HepG2 (cell line): ENCODE measurements around the gene ITPRIP. TPM values are rescaled to one million over a fixed set of nuclear protein-coding genes. Genes with fewer than 3 reads are reported as not detected.

Source experiments
- DRAP1 ChIP-seq: IDR thresholded peaks from 2 replicates; pipeline ENCODE4 v1.6.1; 2016; ENCODE audit warnings: missing genetic modification reagents, missing compliant biosample characterization
- HDAC6 ChIP-seq: fragments of 200-600 bp; sonication (generic); IDR thresholded peaks from 2 replicates; pipeline ENCODE4 v1.7.0; 2017; ENCODE audit warnings: mild to moderate bottlenecking, antibody characterized with exemption, low read length, low read depth
- HMG20B ChIP-seq: conservative IDR thresholded peaks from 2 replicates; pipeline ENCODE4 v1.6.1; 2016; ENCODE audit warnings: missing genetic modification reagents, missing compliant biosample characterization
- IKZF4 ChIP-seq: sonication (generic); formaldehyde crosslinking; IDR thresholded peaks from 2 replicates; pipeline ENCODE4 v1.5.1; 2020; ENCODE audit warnings: borderline replicate concordance, mild to moderate bottlenecking, low read depth, missing genetic modification reagents; ENCODE audit errors: not compliant biosample characterization
- ISL2 ChIP-seq: sonication (generic); formaldehyde crosslinking; IDR thresholded peaks from 2 replicates; pipeline ENCODE4 v1.5.0; 2020; ENCODE audit warnings: missing genetic modification reagents
- RBM39 ChIP-seq: fragments of 200-400 bp; formaldehyde crosslinking; IDR thresholded peaks from one replicate; pipeline ENCODE4 v1.6.1; 2018; ENCODE audit warnings: antibody characterized with exemption, mild to moderate bottlenecking, low read depth, low read length; ENCODE audit not compliant: poor library complexity, severe bottlenecking
- SATB2 ChIP-seq: sonication (generic); formaldehyde crosslinking; IDR thresholded peaks from 2 replicates; pipeline ENCODE4 v1.5.0; 2020; ENCODE audit warnings: missing genetic modification reagents
- SRSF4 ChIP-seq: fragments of 200-400 bp; formaldehyde crosslinking; IDR thresholded peaks from one replicate; pipeline ENCODE4 v1.6.1; 2018; ENCODE audit warnings: mild to moderate bottlenecking, low read depth, low read length, moderate library complexity; ENCODE audit not compliant: poor library complexity, severe bottlenecking
- TBX2 ChIP-seq: sonication (generic); formaldehyde crosslinking; IDR thresholded peaks from 2 replicates; pipeline ENCODE4 v1.5.0; 2020; ENCODE audit warnings: missing genetic modification reagents, mild to moderate bottlenecking, borderline replicate concordance
- U2AF2 ChIP-seq: fragments of 200-400 bp; formaldehyde crosslinking; IDR thresholded peaks from 2 replicates; pipeline ENCODE4 v1.6.1; 2017; ENCODE audit warnings: low read depth, mild to moderate bottlenecking, low read length
- ZEB1 ChIP-seq: IDR thresholded peaks from 2 replicates; pipeline ENCODE4 v1.6.1; 2012; ENCODE audit warnings: mild to moderate bottlenecking, low read depth, inconsistent platforms; ENCODE audit not compliant: insufficient replicate concordance
- ZNF205 ChIP-seq: IDR thresholded peaks from 2 replicates; pipeline ENCODE4 v1.6.1; 2018; ENCODE audit warnings: missing biosample characterization, missing genetic modification reagents
- ZNF264 ChIP-seq: sonication (generic); formaldehyde crosslinking; IDR thresholded peaks from 2 replicates; pipeline ENCODE4 v1.4.0; 2020; ENCODE audit warnings: missing genetic modification reagents
- ZNF317 ChIP-seq: sonication (generic); formaldehyde crosslinking; IDR thresholded peaks from 2 replicates; pipeline ENCODE4 v1.5.0; 2020; ENCODE audit warnings: mild to moderate bottlenecking, missing genetic modification reagents
- ZNF512B ChIP-seq: sonication (generic); formaldehyde crosslinking; IDR thresholded peaks from 2 replicates; pipeline ENCODE4 v1.5.1; 2020; ENCODE audit warnings: missing genetic modification reagents, mild to moderate bottlenecking, borderline replicate concordance
- ZNF564 ChIP-seq: sonication (generic); formaldehyde crosslinking; IDR thresholded peaks from 2 replicates; pipeline ENCODE4 v1.8.1; 2023; ENCODE audit warnings: mild to moderate bottlenecking, missing genetic modification reagents
- ZNF616 ChIP-seq: sonication (generic); formaldehyde crosslinking; IDR thresholded peaks from 2 replicates; pipeline ENCODE4 v1.5.0; 2020; ENCODE audit warnings: low read depth, mild to moderate bottlenecking, missing genetic modification reagents
- ZNF660 ChIP-seq: sonication (generic); formaldehyde crosslinking; IDR thresholded peaks from 2 replicates; pipeline ENCODE4 v1.5.1; 2020; ENCODE audit warnings: mild to moderate bottlenecking, low read depth, missing genetic modification reagents, borderline replicate concordance
- ZNF674 ChIP-seq: sonication (generic); formaldehyde crosslinking; IDR thresholded peaks from 2 replicates; pipeline ENCODE4 v1.5.0; 2020; ENCODE audit warnings: low read depth, mild to moderate bottlenecking, missing genetic modification reagents
- ZNF678 ChIP-seq: sonication (generic); formaldehyde crosslinking; IDR thresholded peaks from 2 replicates; pipeline ENCODE4 v1.4.0; 2020; ENCODE audit warnings: mild to moderate bottlenecking, missing genetic modification reagents
- ZNF761 ChIP-seq: sonication (generic); formaldehyde crosslinking; conservative IDR thresholded peaks from 2 replicates; pipeline ENCODE4 v1.4.0; 2020; ENCODE audit warnings: mild to moderate bottlenecking, missing genetic modification reagents
- ZNF839 ChIP-seq: sonication (generic); formaldehyde crosslinking; IDR thresholded peaks from 2 replicates; pipeline ENCODE4 v1.4.0; 2020; ENCODE audit warnings: missing genetic modification reagents, mild to moderate bottlenecking, borderline replicate concordance
- polyA plus RNA-seq, 8 experiments: library from polyadenylated mRNA; depleted of rRNA in 3 of 8; stranded (reverse) in 7 of 8; unstranded in 1 of 8; fragments of >200 nt; fragmentation: Illumina TruSeq in 4 of 8; extraction: Trizol in 4 of 8; gene quantifications; 2 replicates each; pipeline versions ENCODE4 v1.2.1 to v1.2.3, GENCODE V29; 2011 to 2016; ENCODE audit warnings: low read depth in 4 of 8, missing spikeins in 1 of 8, mixed read lengths in 1 of 8; ENCODE audit not compliant: insufficient read depth in 1 of 8
- total RNA-seq, 5 experiments: library from RNA; depleted of rRNA; stranded (reverse); fragments of >200 nt; fragmentation: Illumina TruSeq; extraction: Trizol; gene quantifications; 2 replicates each; pipeline ENCODE4 v1.2.3, GENCODE V29; 2016; ENCODE audit warnings: low read depth in 1 of 5
- TF ChIP-seq, protein P1 (sequence below): sonication (generic); formaldehyde crosslinking; IDR thresholded peaks from 2 replicates; pipeline ENCODE4 v1.8.1; 2022; ENCODE audit warnings: mild to moderate bottlenecking, missing genetic modification reagents
- TF ChIP-seq, protein P2 (sequence below): conservative IDR thresholded peaks from 2 replicates; pipeline ENCODE4 v1.6.1; 2018; ENCODE audit warnings: missing genetic modification reagents

The ITPRIP gene
- total and polyA plus RNA-seq, 2 of the 13 experiments (the other 11 are each of a cell fraction or from before 2014, with no cell fraction given), result 1.00 to 2.8 TPM

DNA sequence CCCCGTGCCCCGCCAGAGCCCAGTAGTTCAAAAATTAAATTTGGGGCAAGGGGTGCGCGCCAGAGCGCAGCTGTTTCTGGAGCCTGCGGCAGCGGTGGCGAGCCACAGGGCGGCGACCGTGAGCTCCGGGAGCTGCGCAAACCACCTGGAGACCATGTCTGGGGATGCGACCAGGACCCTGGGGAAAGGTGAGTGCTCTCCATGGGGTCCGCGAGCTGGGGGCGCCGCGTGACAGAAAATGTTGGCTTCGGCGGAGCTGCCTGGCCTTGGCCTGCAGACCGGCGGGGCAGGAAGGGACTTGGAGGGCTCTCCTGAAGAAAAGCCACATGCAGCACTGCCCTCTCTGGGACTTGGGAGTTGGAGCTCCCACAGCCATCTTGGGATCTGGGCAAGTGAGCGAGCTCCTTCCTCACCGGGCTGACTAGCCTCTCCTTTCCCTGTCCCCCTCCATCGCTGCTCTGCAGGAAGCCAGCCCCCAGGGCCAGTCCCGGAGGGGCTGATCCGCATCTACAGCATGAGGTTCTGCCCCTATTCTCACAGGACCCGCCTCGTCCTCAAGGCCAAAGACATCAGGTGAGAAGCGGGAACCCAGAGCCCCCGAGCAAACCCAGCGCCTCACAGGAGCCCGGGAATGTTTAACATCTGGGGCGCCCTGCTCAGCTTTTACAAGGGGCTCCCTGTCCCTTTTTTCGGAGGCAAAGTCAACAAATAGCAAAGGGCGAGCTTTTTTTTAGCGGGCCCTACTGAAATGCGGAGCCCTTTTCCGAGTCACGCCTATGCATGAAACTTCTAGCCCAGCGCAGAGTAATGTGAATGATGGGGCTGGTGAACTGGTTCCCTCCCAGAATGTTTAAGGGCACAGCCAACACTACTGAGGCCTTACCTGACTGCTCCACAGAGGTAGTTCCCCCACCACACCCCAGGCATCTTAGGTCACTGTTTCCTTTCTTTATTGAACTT is 63.2 kb downstream of the ITPRIP start (continued):
- no peak for TF ChIP-seq U2AF2
- TF ChIP-seq ZNF660 (CRISPR knock-in tag), result no peak
- TF ChIP-seq ZNF264 (CRISPR knock-in tag), result no peak
- TF ChIP-seq, protein P1, sequence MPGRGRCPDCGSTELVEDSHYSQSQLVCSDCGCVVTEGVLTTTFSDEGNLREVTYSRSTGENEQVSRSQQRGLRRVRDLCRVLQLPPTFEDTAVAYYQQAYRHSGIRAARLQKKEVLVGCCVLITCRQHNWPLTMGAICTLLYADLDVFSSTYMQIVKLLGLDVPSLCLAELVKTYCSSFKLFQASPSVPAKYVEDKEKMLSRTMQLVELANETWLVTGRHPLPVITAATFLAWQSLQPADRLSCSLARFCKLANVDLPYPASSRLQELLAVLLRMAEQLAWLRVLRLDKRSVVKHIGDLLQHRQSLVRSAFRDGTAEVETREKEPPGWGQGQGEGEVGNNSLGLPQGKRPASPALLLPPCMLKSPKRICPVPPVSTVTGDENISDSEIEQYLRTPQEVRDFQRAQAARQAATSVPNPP (CRISPR knock-in tag), result no peak
- TF ChIP-seq DRAP1, result no peak
- no peak for TF ChIP-seq HMG20B (CRISPR knock-in tag)
- TF ChIP-seq, protein P2, sequence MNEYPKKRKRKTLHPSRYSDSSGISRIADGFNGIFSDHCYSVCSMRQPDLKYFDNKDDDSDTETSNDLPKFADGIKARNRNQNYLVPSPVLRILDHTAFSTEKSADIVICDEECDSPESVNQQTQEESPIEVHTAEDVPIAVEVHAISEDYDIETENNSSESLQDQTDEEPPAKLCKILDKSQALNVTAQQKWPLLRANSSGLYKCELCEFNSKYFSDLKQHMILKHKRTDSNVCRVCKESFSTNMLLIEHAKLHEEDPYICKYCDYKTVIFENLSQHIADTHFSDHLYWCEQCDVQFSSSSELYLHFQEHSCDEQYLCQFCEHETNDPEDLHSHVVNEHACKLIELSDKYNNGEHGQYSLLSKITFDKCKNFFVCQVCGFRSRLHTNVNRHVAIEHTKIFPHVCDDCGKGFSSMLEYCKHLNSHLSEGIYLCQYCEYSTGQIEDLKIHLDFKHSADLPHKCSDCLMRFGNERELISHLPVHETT (CRISPR knock-in tag), result no peak
- no peak for TF ChIP-seq SATB2 (CRISPR knock-in tag)
- TF ChIP-seq HDAC6, result no peak
- TF ChIP-seq ZNF678 (CRISPR knock-in tag), result no peak
- TF ChIP-seq ISL2, result no peak
- no peak for TF ChIP-seq IKZF4
- no peak for TF ChIP-seq SRSF4
- no peak for TF ChIP-seq ZNF512B (CRISPR knock-in tag)
- no peak for TF ChIP-seq ZNF616 (CRISPR knock-in tag)
- TF ChIP-seq TBX2 (CRISPR knock-in tag), result peak; percentile 50; the same call in 1 of the 2 replicates
- no peak for TF ChIP-seq ZNF761 (CRISPR knock-in tag)
- peak; percentile 81; the same call in 1 of the 2 replicates for TF ChIP-seq ZNF839 (CRISPR knock-in tag)
- no peak for TF ChIP-seq ZNF205 (CRISPR knock-in tag)
- TF ChIP-seq ZNF564 (CRISPR knock-in tag), result no peak
- TF ChIP-seq ZNF674, result no peak
- TF ChIP-seq ZNF317 (CRISPR knock-in tag), result peak; percentile 44; the same call in 1 of the 2 replicates
- no peak for TF ChIP-seq ZEB1
- TF ChIP-seq RBM39, result peak; percentile 71
